Neural progenitor cell (in vitro differentiated cells): ENCODE measurements around the gene CPNE1. TPM values are rescaled to one million over a fixed set of nuclear protein-coding genes. Genes with fewer than 3 reads are reported as not detected.
A peak's percentile ranks its signal among the peaks of the same experiment; 100 is the strongest.

Experiments
- DNase-seq: peaks from one replicate; pipeline ENCODE4 v3.0.0-alpha.2; 2016; ENCODE audit warnings: low spot score
- H2AFZ ChIP-seq: fragments of 200-600 bp; sonication (generic); replicated peaks from 2 replicates; pipeline ENCODE4 v1.6.1; 2016; ENCODE audit warnings: antibody characterized with exemption
- H3F3A ChIP-seq: fragments of 200-600 bp; sonication (generic); 2 replicates; pipeline ENCODE4 v1.6.1; 2016; ENCODE audit warnings: antibody characterized with exemption, low read depth
- H3K27ac ChIP-seq: fragments of 200-600 bp; sonication (generic); 2 replicates; pipeline ENCODE4 v1.5.1; 2016; ENCODE audit warnings: mild to moderate bottlenecking
- H3K27me3 ChIP-seq: fragments of 200-600 bp; sonication (generic); 2 replicates; pipeline ENCODE4 v1.6.1; 2016; ENCODE audit warnings: mild to moderate bottlenecking, moderate library complexity
- H3K36me3 ChIP-seq: fragments of 200-600 bp; sonication (generic); 2 replicates; pipeline ENCODE4 v1.5.1; 2016
- H3K4me1 ChIP-seq: fragments of 200-600 bp; sonication (generic); 2 replicates; pipeline ENCODE4 v1.6.1; 2016; ENCODE audit warnings: mixed run types
- H3K4me2 ChIP-seq: fragments of 200-600 bp; sonication (generic); 2 replicates; pipeline ENCODE4 v1.6.1; 2016
- H3K4me3 ChIP-seq: fragments of 200-600 bp; sonication (generic); 2 replicates; pipeline ENCODE4 v1.5.1; 2016
- H3K79me2 ChIP-seq: fragments of 200-600 bp; sonication (generic); 2 replicates; pipeline ENCODE4 v1.6.1; 2016; ENCODE audit warnings: low read depth
- H3K9ac ChIP-seq: fragments of 200-600 bp; sonication (generic); 2 replicates; pipeline ENCODE4 v1.6.1; 2016
- H3K9me3 ChIP-seq: fragments of 200-600 bp; sonication (generic); 2 replicates; pipeline ENCODE4 v1.5.1; 2016; ENCODE audit warnings: low read depth
- H4K20me1 ChIP-seq: fragments of 200-600 bp; sonication (generic); 2 replicates; pipeline ENCODE4 v1.6.1; 2016; ENCODE audit warnings: low read depth
- H3K27ac Mint-ChIP-seq: 3 replicates; pipeline ENCODE4 v1.8.0; 2021; ENCODE audit warnings: mixed read lengths
- H3K27me3 Mint-ChIP-seq: 2 replicates; pipeline ENCODE4 v1.8.0; 2022; ENCODE audit warnings: low read depth, mild to moderate bottlenecking, inconsistent platforms, moderate library complexity, mixed read lengths; ENCODE audit not compliant: insufficient read depth
- H3K36me3 Mint-ChIP-seq: 3 replicates; pipeline ENCODE4 v1.8.0; 2021; ENCODE audit warnings: mixed read lengths
- H3K4me1 Mint-ChIP-seq: 3 replicates; pipeline ENCODE4 v1.8.0; 2021; ENCODE audit warnings: mixed read lengths
- H3K4me3 Mint-ChIP-seq: 3 replicates; pipeline ENCODE4 v1.8.0; 2021; ENCODE audit warnings: mild to moderate bottlenecking, moderate library complexity, mixed read lengths
- H3K9me3 Mint-ChIP-seq: 3 replicates; pipeline ENCODE4 v1.8.0; 2020; ENCODE audit warnings: mixed read lengths
- EZH2 ChIP-seq: fragments of 200-600 bp; sonication (generic); IDR thresholded peaks from 2 replicates; pipeline ENCODE4 v1.6.1; 2017; ENCODE audit warnings: antibody characterized with exemption, mild to moderate bottlenecking, moderate library complexity
- EZH2phosphoT487 ChIP-seq: fragments of 200-600 bp; sonication (generic); IDR thresholded peaks from 2 replicates; pipeline ENCODE4 v1.6.1; 2017; ENCODE audit warnings: antibody characterized with exemption
- total RNA-seq: library from RNA; depleted of rRNA; stranded (reverse); fragments of >200 nt; gene quantifications from 2 replicates; pipeline ENCODE4 v1.2.3, GENCODE V29; 2015; ENCODE audit warnings: low replicate concordance
- TF ChIP-seq, protein P1 (sequence below): fragments of 200-600 bp; sonication (generic); IDR thresholded peaks from 2 replicates; pipeline ENCODE4 v1.5.1; 2017; ENCODE audit warnings: antibody characterized with exemption, mild to moderate bottlenecking

CPNE1 gene
- total RNA-seq, 1 donor from 2014 or later = 140 TPM

DNA sequence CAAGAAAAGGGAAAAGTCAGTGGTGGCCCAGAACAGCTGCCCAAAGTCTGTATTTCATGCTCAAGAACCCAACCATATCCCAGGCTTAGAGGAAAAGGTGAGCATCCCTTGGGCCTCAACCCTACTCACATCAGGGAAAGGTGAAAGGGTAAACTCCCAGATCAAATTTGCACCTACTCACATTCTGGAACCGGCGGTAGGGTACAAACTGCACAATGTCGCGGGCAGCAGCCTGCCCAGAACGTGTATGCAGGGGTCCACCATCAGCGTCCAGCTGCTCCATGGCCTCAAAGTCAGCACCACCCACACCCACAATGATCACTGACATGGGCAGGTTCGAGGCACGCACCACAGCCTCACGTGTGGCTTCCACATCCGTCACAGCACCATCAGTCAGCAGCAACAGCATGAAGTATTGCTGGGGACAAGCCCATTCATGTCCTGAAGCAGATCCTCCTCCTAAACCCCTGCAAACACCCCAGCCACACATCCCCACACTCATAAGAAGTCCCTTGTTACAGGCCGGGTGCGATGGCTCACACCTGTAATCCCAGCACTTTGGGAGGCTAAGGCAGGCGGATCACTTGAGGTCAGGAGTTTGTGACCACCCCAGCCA lies 38.2 kb downstream of the CPNE1 start:
- no peaks in the 10 kb centered on the region for H3K9me3 ChIP-seq
- no peak overlapping the region for H3K4me2 ChIP-seq
- no peak overlapping the region for H3K27ac ChIP-seq
- H3F3A ChIP-seq = peaks cover 31% of the 10 kb centered on the region
- Mint-ChIP-seq H3K9me3 (no peaks in the 10 kb centered on the region), H3K27ac (no peak overlapping the region), H3K27me3 (peaks cover 10% of the 10 kb centered on the region), H3K4me3 (no peak overlapping the region), H3K36me3 (peaks cover 41% of the 10 kb centered on the region), H3K4me1 (no peaks in the 10 kb centered on the region)
- H3K9ac ChIP-seq = no peak overlapping the region
- H3K36me3 ChIP-seq = peaks cover 26% of the 10 kb centered on the region
- no peaks in the 10 kb centered on the region for H3K79me2 ChIP-seq
- H2AFZ ChIP-seq = no peak overlapping the region
- H3K4me1 ChIP-seq = no peaks in the 10 kb centered on the region
- TF ChIP-seq EZH2phosphoT487 (no peak), EZH2 (no peak)
- TF ChIP-seq, protein P1, sequence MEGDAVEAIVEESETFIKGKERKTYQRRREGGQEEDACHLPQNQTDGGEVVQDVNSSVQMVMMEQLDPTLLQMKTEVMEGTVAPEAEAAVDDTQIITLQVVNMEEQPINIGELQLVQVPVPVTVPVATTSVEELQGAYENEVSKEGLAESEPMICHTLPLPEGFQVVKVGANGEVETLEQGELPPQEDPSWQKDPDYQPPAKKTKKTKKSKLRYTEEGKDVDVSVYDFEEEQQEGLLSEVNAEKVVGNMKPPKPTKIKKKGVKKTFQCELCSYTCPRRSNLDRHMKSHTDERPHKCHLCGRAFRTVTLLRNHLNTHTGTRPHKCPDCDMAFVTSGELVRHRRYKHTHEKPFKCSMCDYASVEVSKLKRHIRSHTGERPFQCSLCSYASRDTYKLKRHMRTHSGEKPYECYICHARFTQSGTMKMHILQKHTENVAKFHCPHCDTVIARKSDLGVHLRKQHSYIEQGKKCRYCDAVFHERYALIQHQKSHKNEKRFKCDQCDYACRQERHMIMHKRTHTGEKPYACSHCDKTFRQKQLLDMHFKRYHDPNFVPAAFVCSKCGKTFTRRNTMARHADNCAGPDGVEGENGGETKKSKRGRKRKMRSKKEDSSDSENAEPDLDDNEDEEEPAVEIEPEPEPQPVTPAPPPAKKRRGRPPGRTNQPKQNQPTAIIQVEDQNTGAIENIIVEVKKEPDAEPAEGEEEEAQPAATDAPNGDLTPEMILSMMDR = no peak
- H3K4me3 ChIP-seq = no peak overlapping the region
- peaks cover 6% of the 10 kb centered on the region for H4K20me1 ChIP-seq
- DNase-seq = no peak
- H3K27me3 ChIP-seq = no peaks in the 10 kb centered on the region

DNA sequence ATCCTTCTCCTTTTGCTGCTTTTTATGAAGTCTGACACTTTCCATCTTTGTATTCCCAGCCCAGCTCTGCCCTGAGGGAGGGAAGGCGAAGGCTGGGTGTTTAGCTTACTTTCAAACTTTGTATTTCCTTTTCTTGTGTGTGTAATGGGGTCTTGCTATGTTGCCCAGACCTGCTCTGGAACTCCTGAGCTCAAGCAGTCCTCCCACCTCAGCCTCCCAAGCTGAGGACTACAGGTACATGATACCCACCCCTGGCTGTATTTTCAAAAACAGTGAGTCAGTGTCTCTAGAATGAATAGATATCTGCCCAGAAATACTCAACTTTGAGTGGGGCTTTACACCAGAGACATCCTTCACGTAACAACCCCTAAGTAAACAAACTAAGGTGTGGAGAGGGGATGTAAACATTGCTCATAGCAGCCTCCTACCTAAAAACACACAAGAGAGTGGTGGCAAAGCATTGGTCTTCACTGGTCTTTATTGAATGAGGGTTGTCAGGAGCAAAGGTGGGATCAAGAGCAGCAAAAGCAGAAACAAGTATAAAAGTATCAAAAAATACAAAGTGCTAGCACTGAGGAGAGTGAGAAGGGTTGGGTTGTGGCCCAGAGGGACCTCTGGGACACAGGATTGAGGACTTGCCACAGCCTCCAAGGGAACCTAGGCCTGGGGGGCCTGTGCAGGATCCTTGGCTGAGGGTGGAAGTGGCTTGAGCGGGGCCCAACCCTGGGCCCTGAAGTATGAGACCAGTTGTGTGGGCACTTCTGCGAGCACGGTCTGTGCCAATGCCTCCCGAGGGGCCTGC lies 38.9 kb downstream of the CPNE1 start:
- TF ChIP-seq EZH2phosphoT487 = no peak
- H3K36me3 Mint-ChIP-seq = peaks cover 46% of the 10 kb centered on the region

DNA sequence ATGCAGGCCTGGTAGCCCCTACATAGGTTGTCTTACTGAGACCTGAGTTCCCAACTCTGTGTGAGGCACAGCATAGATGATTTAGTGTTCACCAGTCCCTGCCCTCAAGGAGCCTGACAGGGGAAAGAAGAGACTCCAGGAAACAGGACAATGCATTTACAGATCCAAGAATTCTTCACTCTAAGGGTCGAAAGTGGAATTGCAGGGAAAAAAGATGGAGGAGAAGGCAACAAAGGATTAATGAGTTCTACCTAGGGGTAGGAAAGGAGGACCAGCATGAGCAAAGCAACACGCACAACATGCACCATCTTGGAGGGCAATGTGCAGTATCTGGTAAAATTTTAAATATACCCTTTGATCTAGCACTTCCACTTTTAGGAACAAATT lies 43.1 kb downstream of the CPNE1 start:
- Histone ChIP-seq H3K27me3 (peaks cover 11% of the 10 kb centered on the region), H3K4me2 (no peak overlapping the region), H2AFZ (no peak overlapping the region), H3K9me3 (no peaks in the 10 kb centered on the region), H3F3A (peaks cover 68% of the 10 kb centered on the region), H4K20me1 (peaks cover 3% of the 10 kb centered on the region), H3K9ac (no peak overlapping the region), H3K4me3 (no peak overlapping the region), H3K36me3 (peaks cover 7% of the 10 kb centered on the region), H3K79me2 (no peaks in the 10 kb centered on the region), H3K4me1 (peaks cover 14% of the 10 kb centered on the region), H3K27ac (peak overlapping the region; percentile 54)
- H3K27ac Mint-ChIP-seq = no peak overlapping the region
- TF ChIP-seq, protein P1 = peak; percentile 10
- TF ChIP-seq EZH2 (no peak), EZH2phosphoT487 (no peak)
- H3K9me3 Mint-ChIP-seq = no peaks in the 10 kb centered on the region
- H3K36me3 Mint-ChIP-seq = peaks cover 22% of the 10 kb centered on the region
- no peak for DNase-seq
- H3K27me3 Mint-ChIP-seq = peaks cover 5% of the 10 kb centered on the region
- peaks cover 19% of the 10 kb centered on the region for H3K4me1 Mint-ChIP-seq
- no peak overlapping the region for H3K4me3 Mint-ChIP-seq

More for the DNA sequence above, 38.9 kb downstream of the CPNE1 start:
- no peaks in the 10 kb centered on the region for H3K27me3 ChIP-seq
- Mint-ChIP-seq H3K27me3 (peaks cover 11% of the 10 kb centered on the region), H3K27ac (no peak overlapping the region), H3K4me3 (no peak overlapping the region), H3K9me3 (no peaks in the 10 kb centered on the region), H3K4me1 (no peaks in the 10 kb centered on the region)
- H3K9me3 ChIP-seq = no peaks in the 10 kb centered on the region
- peaks cover 39% of the 10 kb centered on the region for H3F3A ChIP-seq
- no peak overlapping the region for H3K9ac ChIP-seq
- no peak overlapping the region for H3K4me3 ChIP-seq
- no peak overlapping the region for H3K27ac ChIP-seq
- no peaks in the 10 kb centered on the region for H3K79me2 ChIP-seq
- no peak overlapping the region for H3K4me2 ChIP-seq
- H4K20me1 ChIP-seq = peaks cover 5% of the 10 kb centered on the region
- H3K36me3 ChIP-seq = peaks cover 26% of the 10 kb centered on the region
- no peak for DNase-seq
- H2AFZ ChIP-seq = no peak overlapping the region
- no peaks in the 10 kb centered on the region for H3K4me1 ChIP-seq
